NCI-H146 treated with DMSO at 0.1 percent for 48 hours (cell line): ENCODE measurements around the gene MAP4K4.
"Not testable (repeated sequence)": the region's sequence is repeated elsewhere in the genome, so short reads cannot be mapped to it uniquely, and the experiment has no call there.

Source experiments
- DNase-seq: peaks from one replicate; lab custom pipeline; 2025; ENCODE audit not compliant: unreplicated experiment; lab: John Stamatoyannopoulos, UW

The MAP4K4 gene

GRCh38 chr2:101899871-101900270 lies 202.4 kb downstream of the MAP4K4 start:
- no peak for DNase-seq

GRCh38 chr2:101900375-101900774 lies 202.9 kb downstream of the MAP4K4 start:
- DNase-seq: no peak

- no peak for DNase-seq
Measured at GRCh38 chr2:101901241-101901640, 203.7 kb downstream of the MAP4K4 start.

- no peak for DNase-seq
Measured at GRCh38 chr2:101902169-101902568, 204.7 kb downstream of the MAP4K4 start.

- DNase-seq: no peak
Measured at GRCh38 chr2:101904916-101905315, 207.4 kb downstream of the MAP4K4 start.

- DNase-seq: no peak
Measured at GRCh38 chr2:101905746-101906336, 208.3 kb downstream of the MAP4K4 start.

GRCh38 chr2:101909760-101910159 lies 212.3 kb downstream of the MAP4K4 start:
- no peak for DNase-seq

GRCh38 chr2:101912545-101912944 lies 215.0 kb downstream of the MAP4K4 start:
- no peak for DNase-seq

GRCh38 chr2:101921319-101921952 lies 223.9 kb downstream of the MAP4K4 start:
- DNase-seq: no peak

- DNase-seq: no peak
Measured at GRCh38 chr2:101921953-101922325, 224.4 kb downstream of the MAP4K4 start.

GRCh38 chr2:101924311-101924710 lies 226.8 kb downstream of the MAP4K4 start:
- not testable (repeated sequence) for DNase-seq

GRCh38 chr2:101930019-101930418 lies 232.5 kb downstream of the MAP4K4 start:
- DNase-seq: no peak

- DNase-seq: no peak
Measured at GRCh38 chr2:101930847-101931246, 233.3 kb downstream of the MAP4K4 start.

GRCh38 chr2:101931402-101931801 lies 233.9 kb downstream of the MAP4K4 start:
- no peak for DNase-seq

- DNase-seq: not testable (repeated sequence)
Measured at GRCh38 chr2:101935764-101936163, 238.3 kb downstream of the MAP4K4 start.

- DNase-seq: no peak
Measured at GRCh38 chr2:101942851-101943250, 245.3 kb downstream of the MAP4K4 start.
